Ascending aorta (tissue), 2 donors: ENCODE measurements around the gene INPP5A. TPM values are rescaled to one million over a fixed set of nuclear protein-coding genes. Genes with fewer than 3 reads are reported as not detected.
"Not testable (repeated sequence)": the region's sequence is repeated elsewhere in the genome, so short reads cannot be mapped to it uniquely, and the experiment has no call there.

ENCODE experiments used
- DNase-seq, 2 donors: peaks; one replicate each; pipeline ENCODE4 v3.0.0-alpha.2; 2019; ENCODE audit warnings: low spot score in 2 of 2
- H3K27ac ChIP-seq, 2 donors: fragments of 200-600 bp; sonication (generic); one replicate each; pipeline ENCODE4 v1.5.1; 2016 to 2017; ENCODE audit warnings: mild to moderate bottlenecking in 1 of 2
- H3K27me3 ChIP-seq: fragments of 200-600 bp; sonication (generic); one replicate; pipeline ENCODE4 v1.5.1; 2017
- H3K36me3 ChIP-seq, 2 donors: fragments of 200-600 bp; sonication (generic); one replicate each; pipeline ENCODE4 v1.5.1; 2016
- H3K4me1 ChIP-seq, 2 donors: fragments of 200-600 bp; sonication (generic); one replicate each; pipeline ENCODE4 v1.5.1; 2016 to 2017; ENCODE audit warnings: mild to moderate bottlenecking in 1 of 2
- H3K4me3 ChIP-seq, 2 donors: fragments of 200-600 bp; sonication (generic); one replicate each; pipeline ENCODE4 v1.5.1; 2016 to 2017; ENCODE audit warnings: mild to moderate bottlenecking in 1 of 2
- H3K9me3 ChIP-seq, 2 donors: fragments of 200-600 bp; sonication (generic); one replicate each; pipeline ENCODE4 v1.5.1; 2016
- intact Hi-C: fragments of 100-400 bp; cut with DNase I; formaldehyde crosslinking; loops from one replicate; pipeline ENCODE4 v1.15.1; 2023
- total RNA-seq: library from RNA; depleted of rRNA; stranded (reverse); fragments of >200 nt; gene quantifications from one replicate; pipeline ENCODE4 v1.1.0, GENCODE V29; 2016
- TF ChIP-seq, protein P1 (sequence below), 3 experiments: fragments of 200-600 bp in 2 of 3; fragments of 450-650 bp in 1 of 3; sonication (generic) in 2 of 3; IDR thresholded peaks; one replicate each; pipeline ENCODE4 v1.5.1; 2016 to 2019; ENCODE audit warnings: antibody characterized with exemption in 3 of 3, mild to moderate bottlenecking in 1 of 3, moderate library complexity in 1 of 3

INPP5A gene
- total RNA-seq, 1 donor from 2014 or later: 81.2 TPM

DNA sequence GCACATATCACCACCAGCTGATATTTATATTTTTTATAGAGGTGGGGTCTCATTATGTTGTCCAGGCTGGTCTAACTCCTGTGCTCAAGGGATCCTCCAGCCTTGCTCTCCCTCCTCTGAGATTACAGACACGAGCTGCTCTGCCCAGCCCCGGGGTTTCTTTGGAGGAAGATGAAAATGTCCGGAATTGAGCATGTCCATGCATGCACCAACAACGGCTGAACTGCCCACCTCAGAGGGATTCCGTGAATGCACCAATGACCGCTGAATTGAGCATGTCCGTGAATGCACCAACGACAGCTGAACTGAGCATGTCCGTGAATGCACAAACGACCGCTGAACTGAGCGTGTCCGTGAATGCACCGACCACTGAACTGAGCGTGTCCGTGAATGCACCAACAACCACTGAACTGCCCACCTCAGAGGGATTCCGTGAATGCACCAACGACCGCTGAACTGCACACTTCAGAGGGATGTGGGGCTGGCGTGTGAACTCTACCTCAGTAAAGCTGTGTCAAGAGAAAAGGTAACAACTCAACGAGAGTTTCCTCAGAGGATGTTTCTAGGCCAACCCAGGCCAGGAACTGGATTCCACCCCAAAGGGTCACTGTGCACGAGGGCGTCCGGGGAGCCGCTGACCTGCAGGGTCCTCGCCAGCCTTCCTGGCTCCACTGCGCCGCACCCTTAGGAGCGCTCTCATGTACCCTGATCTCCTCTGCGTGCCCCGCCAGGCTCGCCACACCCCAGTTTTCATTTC, 34.9 kb upstream of the INPP5A start:
- intact Hi-C loops: no loop called here
- no peaks in the 10 kb centered on the region for H3K27me3 ChIP-seq
- no peak overlapping the region for H3K4me3 ChIP-seq
- TF ChIP-seq, protein P1, sequence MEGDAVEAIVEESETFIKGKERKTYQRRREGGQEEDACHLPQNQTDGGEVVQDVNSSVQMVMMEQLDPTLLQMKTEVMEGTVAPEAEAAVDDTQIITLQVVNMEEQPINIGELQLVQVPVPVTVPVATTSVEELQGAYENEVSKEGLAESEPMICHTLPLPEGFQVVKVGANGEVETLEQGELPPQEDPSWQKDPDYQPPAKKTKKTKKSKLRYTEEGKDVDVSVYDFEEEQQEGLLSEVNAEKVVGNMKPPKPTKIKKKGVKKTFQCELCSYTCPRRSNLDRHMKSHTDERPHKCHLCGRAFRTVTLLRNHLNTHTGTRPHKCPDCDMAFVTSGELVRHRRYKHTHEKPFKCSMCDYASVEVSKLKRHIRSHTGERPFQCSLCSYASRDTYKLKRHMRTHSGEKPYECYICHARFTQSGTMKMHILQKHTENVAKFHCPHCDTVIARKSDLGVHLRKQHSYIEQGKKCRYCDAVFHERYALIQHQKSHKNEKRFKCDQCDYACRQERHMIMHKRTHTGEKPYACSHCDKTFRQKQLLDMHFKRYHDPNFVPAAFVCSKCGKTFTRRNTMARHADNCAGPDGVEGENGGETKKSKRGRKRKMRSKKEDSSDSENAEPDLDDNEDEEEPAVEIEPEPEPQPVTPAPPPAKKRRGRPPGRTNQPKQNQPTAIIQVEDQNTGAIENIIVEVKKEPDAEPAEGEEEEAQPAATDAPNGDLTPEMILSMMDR (IDR thresholded peaks at IDR 0.05): no peak
- no peak overlapping the region for H3K27ac ChIP-seq
- H3K4me1 ChIP-seq: no peaks in the 10 kb centered on the region
- DNase-seq: no peak
- no peaks in the 10 kb centered on the region for H3K9me3 ChIP-seq
- no peaks in the 10 kb centered on the region for H3K36me3 ChIP-seq

DNA sequence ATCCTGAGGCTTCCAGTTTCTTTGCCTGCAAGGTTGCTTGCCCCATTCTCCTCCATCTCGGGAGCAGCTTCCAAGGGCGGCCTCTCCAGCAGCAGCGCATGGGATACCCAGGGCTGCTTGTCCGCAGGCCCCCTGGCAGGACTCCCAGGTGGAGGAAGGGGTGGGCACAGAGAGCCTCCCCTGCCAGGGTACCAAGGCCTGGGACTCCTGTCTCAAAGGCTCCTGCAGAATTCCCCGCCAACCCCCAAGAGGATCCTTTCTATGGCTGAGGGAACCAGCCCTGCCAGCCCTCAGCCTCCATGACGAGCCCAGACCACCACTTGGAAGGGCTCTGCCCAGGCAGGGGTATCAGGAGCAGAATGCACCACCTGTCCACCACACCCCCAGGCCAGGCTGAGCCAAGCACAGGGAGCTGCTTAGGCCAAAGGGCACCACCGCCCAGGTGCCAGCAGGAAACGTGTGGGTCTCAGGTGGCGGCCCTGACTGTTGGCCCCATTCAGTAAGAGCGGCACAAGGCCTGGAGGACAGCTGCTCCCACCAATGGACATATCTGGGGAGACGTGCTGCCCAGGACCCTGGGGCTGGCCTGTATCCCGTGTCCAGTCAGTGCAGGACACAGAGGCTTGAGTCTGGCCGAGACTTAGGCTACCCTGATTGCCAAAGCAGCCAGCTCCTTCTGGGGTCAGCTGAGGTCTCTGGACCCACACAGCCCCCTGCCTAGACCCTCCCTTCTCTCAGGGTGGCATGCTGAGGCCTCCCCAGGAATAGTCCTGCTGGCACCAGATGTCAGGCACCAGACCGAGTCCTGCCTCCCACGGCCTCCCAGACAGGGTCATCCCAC, 33.8 kb upstream of the INPP5A start:
- H3K36me3 ChIP-seq: no peaks in the 10 kb centered on the region
- H3K27me3 ChIP-seq: no peaks in the 10 kb centered on the region
- no peak overlapping the region for H3K4me3 ChIP-seq
- TF ChIP-seq, protein P1 (IDR thresholded peaks at IDR 0.05): no peak
- no peaks in the 10 kb centered on the region for H3K9me3 ChIP-seq
- H3K27ac ChIP-seq: no peak overlapping the region
- intact Hi-C loops: no loop called here
- H3K4me1 ChIP-seq: peaks cover 0 to 2% of the 10 kb centered on the region in 2 donors
- DNase-seq: no peak

DNA sequence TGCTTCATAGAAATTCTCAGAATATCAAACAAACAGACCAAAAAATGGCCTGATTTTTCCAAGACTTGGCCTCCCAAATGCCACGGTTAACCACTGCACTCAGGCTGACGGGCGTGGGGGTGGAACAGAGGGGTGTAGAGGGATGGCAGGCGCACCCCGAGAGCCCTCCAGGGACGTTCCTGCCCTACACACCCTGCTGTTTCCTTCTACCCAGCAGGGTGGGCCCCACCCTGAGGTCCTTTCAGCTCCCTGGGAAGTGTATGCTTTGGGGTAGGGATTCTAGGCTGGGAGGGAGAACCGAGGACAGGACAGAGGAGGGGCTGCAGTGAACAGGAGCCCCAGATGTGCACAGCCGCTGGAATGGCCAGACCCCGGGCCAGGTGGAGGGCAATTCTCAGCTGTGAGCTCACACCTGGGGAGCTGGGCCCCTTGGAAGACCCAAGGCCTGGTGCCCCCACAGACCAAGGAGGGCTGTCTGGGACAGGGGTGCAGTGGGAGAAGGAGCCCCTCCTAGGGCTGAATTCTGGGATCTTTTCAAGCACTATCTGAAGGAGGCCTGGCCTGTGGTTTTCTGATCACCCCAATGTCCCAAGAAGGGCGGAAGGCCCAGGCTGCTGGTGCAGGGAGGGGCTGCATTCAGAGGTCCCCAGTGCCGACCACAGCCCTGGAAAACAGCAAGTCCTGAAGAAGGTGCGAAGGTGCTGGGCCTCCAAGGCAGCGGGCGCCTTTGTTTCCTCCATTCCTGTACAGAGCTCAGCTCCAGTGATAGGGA, 32.9 kb upstream of the INPP5A start:
- no peak for DNase-seq
- intact Hi-C loops: no loop called here
- no peaks in the 10 kb centered on the region for H3K27me3 ChIP-seq
- H3K9me3 ChIP-seq: no peaks in the 10 kb centered on the region
- peaks cover 0 to 5% of the 10 kb centered on the region in 2 donors for H3K4me1 ChIP-seq
- no peak overlapping the region for H3K4me3 ChIP-seq
- H3K36me3 ChIP-seq: no peaks in the 10 kb centered on the region
- no peak overlapping the region for H3K27ac ChIP-seq
- TF ChIP-seq, protein P1 (IDR thresholded peaks at IDR 0.05): no peak

DNA sequence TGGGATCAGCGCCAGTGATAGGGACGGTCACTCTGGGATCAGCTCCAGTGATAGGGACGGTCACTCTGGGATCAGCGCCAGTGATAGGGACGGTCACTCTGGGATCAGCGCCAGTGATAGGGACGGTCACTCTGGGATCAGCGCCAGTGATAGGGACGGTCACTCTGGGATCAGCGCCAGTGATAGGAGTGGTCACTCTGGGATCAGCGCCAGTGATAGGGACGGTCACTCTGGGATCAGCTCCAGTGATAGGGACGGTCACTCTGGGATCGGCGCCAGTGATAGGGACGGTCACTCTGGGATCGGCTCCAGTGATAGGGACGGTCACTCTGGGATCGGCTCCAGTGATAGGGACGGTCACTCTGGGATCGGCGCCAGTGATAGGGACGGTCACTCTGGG, 32.0 kb upstream of the INPP5A start:
- H3K9me3 ChIP-seq, DNase-seq, H3K36me3 ChIP-seq, intact Hi-C loops, H3K27me3 ChIP-seq, H3K4me1 ChIP-seq, H3K27ac ChIP-seq, H3K4me3 ChIP-seq: not testable (repeated sequence)

DNA sequence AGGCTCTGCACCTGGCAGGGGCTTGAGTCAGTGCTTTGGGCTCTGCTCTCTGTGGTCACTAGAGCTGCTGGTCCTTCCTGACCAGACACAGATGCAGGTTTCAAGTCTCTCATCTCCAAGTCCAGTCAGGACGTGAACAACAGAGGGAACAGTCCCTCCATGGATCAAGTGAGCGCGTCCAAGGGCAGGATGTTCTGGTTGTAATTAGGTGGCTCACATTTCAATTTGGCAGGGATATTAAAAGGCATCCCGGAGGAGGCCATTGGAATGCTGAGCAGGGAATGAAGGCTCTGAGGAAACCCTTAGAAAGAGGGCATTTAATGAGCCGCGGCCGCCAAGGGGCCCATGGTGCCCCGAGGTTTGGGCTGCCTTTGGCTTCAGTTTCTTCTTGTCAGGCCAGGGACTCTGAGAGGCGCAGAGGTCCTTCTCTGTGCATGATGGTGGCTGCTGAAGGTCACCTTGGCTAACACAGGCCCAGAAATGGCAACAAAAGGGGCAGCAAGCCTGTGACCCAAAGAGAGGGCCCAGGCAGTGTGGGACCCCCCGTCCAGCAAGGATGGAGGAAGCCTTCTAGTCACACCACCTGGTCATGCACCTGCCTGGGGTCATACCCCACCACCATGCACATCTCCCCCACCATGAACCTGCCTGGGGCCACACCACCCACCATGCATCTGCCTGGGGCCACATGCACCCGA, 30.7 kb upstream of the INPP5A start:
- DNase-seq: peak in 1 of 2 donors; percentile 53
- no peaks in the 10 kb centered on the region for H3K27me3 ChIP-seq
- no peak overlapping the region for H3K4me3 ChIP-seq
- H3K27ac ChIP-seq: peak overlapping the region in 1 of 2 donors; percentile 16
- intact Hi-C loops: no loop called here
- TF ChIP-seq, protein P1 (IDR thresholded peaks at IDR 0.05): no peak
- H3K36me3 ChIP-seq: no peaks in the 10 kb centered on the region
- no peaks in the 10 kb centered on the region for H3K9me3 ChIP-seq
- H3K4me1 ChIP-seq: peaks cover 0 to 5% of the 10 kb centered on the region in 2 donors
